HepG2 (cell line): ENCODE measurements around the gene ADGRF5. TPM values are rescaled to one million over a fixed set of nuclear protein-coding genes. Genes with fewer than 3 reads are reported as not detected.

Experiments
- ATF7 ChIP-seq, 2 experiments: fragments of 450-650 bp in 1 of 2; sonication (generic) in 1 of 2; formaldehyde crosslinking in 1 of 2; IDR thresholded peaks; 2 replicates each; pipeline versions ENCODE4 v1.4.0 to v1.6.1; 2016 to 2020; ENCODE audit warnings: antibody characterized with exemption in 1 of 2, mild to moderate bottlenecking in 1 of 2, missing genetic modification reagents in 1 of 2
- E2F1 ChIP-seq: sonication (generic); formaldehyde crosslinking; IDR thresholded peaks from 2 replicates; pipeline ENCODE4 v1.5.0; 2020; ENCODE audit warnings: missing genetic modification reagents
- FOXK1 ChIP-seq: sonication (generic); formaldehyde crosslinking; IDR thresholded peaks from 2 replicates; pipeline ENCODE4 v1.4.0; 2020; ENCODE audit warnings: low read depth, missing genetic modification reagents, borderline replicate concordance
- IKZF1 ChIP-seq: fragments of 450-650 bp; IDR thresholded peaks from 2 replicates; pipeline ENCODE4 v1.7.1; 2016
- IRX3 ChIP-seq: sonication (generic); formaldehyde crosslinking; IDR thresholded peaks from 2 replicates; pipeline ENCODE4 v1.8.1; 2023; ENCODE audit warnings: mild to moderate bottlenecking, low read depth, missing genetic modification reagents, borderline replicate concordance
- NCOR1 ChIP-seq: fragments of 200-600 bp; sonication (generic); IDR thresholded peaks from 2 replicates; pipeline ENCODE4 v1.7.0; 2017; ENCODE audit warnings: antibody characterized with exemption, low read length, borderline replicate concordance
- NR2F2 ChIP-seq: IDR thresholded peaks from 2 replicates; pipeline ENCODE4 v1.6.1; 2012; ENCODE audit warnings: low read depth, inconsistent platforms, borderline replicate concordance
- SMARCC2 ChIP-seq: fragments of 450-650 bp; IDR thresholded peaks from 2 replicates; pipeline ENCODE4 v1.6.1; 2017; ENCODE audit warnings: antibody characterized with exemption, mild to moderate bottlenecking
- SP1 ChIP-seq, 2 experiments: fragments of 450-650 bp in 1 of 2; sonication (generic) in 1 of 2; formaldehyde crosslinking in 1 of 2; IDR thresholded peaks; 2 replicates each; pipeline versions ENCODE4 v1.4.0 to v1.6.1; 2016 to 2020; ENCODE audit warnings: missing genetic modification reagents in 1 of 2
- THAP7 ChIP-seq: sonication (generic); formaldehyde crosslinking; IDR thresholded peaks from 2 replicates; pipeline ENCODE4 v1.8.1; 2023; ENCODE audit warnings: mild to moderate bottlenecking, missing genetic modification reagents
- U2AF2 ChIP-seq: fragments of 200-400 bp; formaldehyde crosslinking; IDR thresholded peaks from 2 replicates; pipeline ENCODE4 v1.6.1; 2017; ENCODE audit warnings: low read depth, mild to moderate bottlenecking, low read length
- ZBTB3 ChIP-seq: sonication (generic); formaldehyde crosslinking; IDR thresholded peaks from 2 replicates; pipeline ENCODE4 v1.4.0; 2020; ENCODE audit warnings: low read depth, mild to moderate bottlenecking, moderate library complexity, missing genetic modification reagents, borderline replicate concordance
- ZNF343 ChIP-seq: sonication (generic); formaldehyde crosslinking; IDR thresholded peaks from 2 replicates; pipeline ENCODE4 v1.4.0; 2020; ENCODE audit warnings: mild to moderate bottlenecking, missing genetic modification reagents
- ZNF354B ChIP-seq: sonication (generic); formaldehyde crosslinking; IDR thresholded peaks from 2 replicates; pipeline ENCODE4 v1.8.0; 2022; ENCODE audit warnings: mild to moderate bottlenecking, missing genetic modification reagents
- ZNF382 ChIP-seq: sonication (generic); formaldehyde crosslinking; IDR thresholded peaks from 2 replicates; pipeline ENCODE4 v1.5.0; 2020; ENCODE audit warnings: missing genetic modification reagents, mild to moderate bottlenecking, borderline replicate concordance
- ZNF501 ChIP-seq: sonication (generic); formaldehyde crosslinking; IDR thresholded peaks from 2 replicates; pipeline ENCODE4 v1.5.1; 2020; ENCODE audit warnings: mild to moderate bottlenecking, moderate library complexity, missing genetic modification reagents
- polyA plus RNA-seq, 8 experiments: library from polyadenylated mRNA; depleted of rRNA in 3 of 8; stranded (reverse) in 7 of 8; unstranded in 1 of 8; fragments of >200 nt; fragmentation: Illumina TruSeq in 4 of 8; extraction: Trizol in 4 of 8; gene quantifications; 2 replicates each; pipeline versions ENCODE4 v1.2.1 to v1.2.3, GENCODE V29; 2011 to 2016; ENCODE audit warnings: low read depth in 4 of 8, missing spikeins in 1 of 8, mixed read lengths in 1 of 8; ENCODE audit not compliant: insufficient read depth in 1 of 8
- total RNA-seq, 5 experiments: library from RNA; depleted of rRNA; stranded (reverse); fragments of >200 nt; fragmentation: Illumina TruSeq; extraction: Trizol; gene quantifications; 2 replicates each; pipeline ENCODE4 v1.2.3, GENCODE V29; 2016; ENCODE audit warnings: low read depth in 1 of 5
- TF ChIP-seq, protein P1 (sequence below): sonication (generic); formaldehyde crosslinking; IDR thresholded peaks from 2 replicates; pipeline ENCODE4 v1.8.1; 2022; ENCODE audit warnings: low read depth, mild to moderate bottlenecking, missing genetic modification reagents
- TF ChIP-seq, protein P2 (sequence below): sonication (generic); formaldehyde crosslinking; IDR thresholded peaks from 2 replicates; pipeline ENCODE4 v1.5.1; 2020; ENCODE audit warnings: mild to moderate bottlenecking, missing genetic modification reagents
- TF ChIP-seq, protein P3 (sequence below): sonication (generic); formaldehyde crosslinking; IDR thresholded peaks from 2 replicates; pipeline ENCODE4 v1.8.0; 2022; ENCODE audit warnings: mild to moderate bottlenecking, missing genetic modification reagents, moderate library complexity

The ADGRF5 gene
- total and polyA plus RNA-seq, 2 of the 13 experiments (the other 11 are each of a cell fraction or from before 2014, with no cell fraction given): not detected

DNA sequence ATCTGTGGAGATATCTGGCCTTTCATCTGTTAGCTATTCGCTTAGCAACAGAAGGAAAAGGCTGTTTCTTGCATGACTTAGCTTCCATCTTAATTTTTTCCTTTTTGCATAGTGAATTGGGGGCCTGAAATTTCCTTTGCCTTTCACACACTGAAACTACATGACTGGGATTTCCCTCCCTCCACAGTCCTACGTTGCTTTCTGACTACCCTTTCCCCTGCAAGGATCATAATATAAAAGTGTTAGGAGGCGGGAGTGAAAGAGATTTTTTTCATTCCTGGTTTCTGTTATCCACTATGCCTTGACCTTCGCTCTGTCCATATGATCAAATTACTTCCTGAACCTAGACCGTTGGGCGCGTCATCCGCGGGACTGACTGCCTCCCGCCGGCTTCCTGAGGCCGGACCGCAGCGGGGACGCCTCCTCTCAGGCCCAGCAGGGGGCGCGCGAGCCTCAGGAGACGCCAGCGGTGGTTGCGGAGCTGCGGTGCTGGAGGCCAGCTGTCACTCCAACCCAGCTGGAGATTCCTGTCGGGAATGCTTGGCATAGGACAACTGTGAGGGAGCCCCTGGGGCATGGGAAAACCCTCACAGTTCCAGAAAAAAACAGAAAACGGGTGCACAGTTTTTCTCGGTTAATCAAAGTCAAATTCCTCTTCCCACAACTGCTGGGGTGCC lies 72.9 kb downstream of the ADGRF5 start (continued):
- no peak for TF ChIP-seq IRX3 (CRISPR knock-in tag)
- TF ChIP-seq, protein P1, sequence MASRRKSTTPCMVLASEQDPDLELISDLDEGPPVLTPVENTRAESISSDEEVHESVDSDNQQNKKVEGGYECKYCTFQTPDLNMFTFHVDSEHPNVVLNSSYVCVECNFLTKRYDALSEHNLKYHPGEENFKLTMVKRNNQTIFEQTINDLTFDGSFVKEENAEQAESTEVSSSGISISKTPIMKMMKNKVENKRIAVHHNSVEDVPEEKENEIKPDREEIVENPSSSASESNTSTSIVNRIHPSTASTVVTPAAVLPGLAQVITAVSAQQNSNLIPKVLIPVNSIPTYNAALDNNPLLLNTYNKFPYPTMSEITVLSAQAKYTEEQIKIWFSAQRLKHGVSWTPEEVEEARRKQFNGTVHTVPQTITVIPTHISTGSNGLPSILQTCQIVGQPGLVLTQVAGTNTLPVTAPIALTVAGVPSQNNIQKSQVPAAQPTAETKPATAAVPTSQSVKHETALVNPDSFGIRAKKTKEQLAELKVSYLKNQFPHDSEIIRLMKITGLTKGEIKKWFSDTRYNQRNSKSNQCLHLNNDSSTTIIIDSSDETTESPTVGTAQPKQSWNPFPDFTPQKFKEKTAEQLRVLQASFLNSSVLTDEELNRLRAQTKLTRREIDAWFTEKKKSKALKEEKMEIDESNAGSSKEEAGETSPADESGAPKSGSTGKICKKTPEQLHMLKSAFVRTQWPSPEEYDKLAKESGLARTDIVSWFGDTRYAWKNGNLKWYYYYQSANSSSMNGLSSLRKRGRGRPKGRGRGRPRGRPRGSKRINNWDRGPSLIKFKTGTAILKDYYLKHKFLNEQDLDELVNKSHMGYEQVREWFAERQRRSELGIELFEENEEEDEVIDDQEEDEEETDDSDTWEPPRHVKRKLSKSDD (CRISPR knock-in tag): no peak
- 0 out of 2 replicates have a peak, but pooled peaks have one; percentile 15 for TF ChIP-seq NR2F2
- no peak for TF ChIP-seq ZNF382
- TF ChIP-seq THAP7: no peak
- no peak for TF ChIP-seq SMARCC2
- no peak for TF ChIP-seq ZBTB3
- no peak for TF ChIP-seq NCOR1
- no peak for TF ChIP-seq E2F1 (CRISPR knock-in tag)
- TF ChIP-seq ZNF354B (CRISPR knock-in tag): no peak
- no peak for TF ChIP-seq SP1 (IDR thresholded peaks at IDR 0.05)
- TF ChIP-seq SP1 (CRISPR knock-in tag; IDR thresholded peaks at IDR 0.05): no peak
- TF ChIP-seq FOXK1 (CRISPR knock-in tag): peak; percentile 71; the same call in 1 of the 2 replicates
- no peak for TF ChIP-seq U2AF2
- TF ChIP-seq ZNF501 (CRISPR knock-in tag): peak; percentile 88
- 0 out of 2 replicates have a peak, but pooled peaks have one; percentile 80 for TF ChIP-seq ZNF343 (CRISPR knock-in tag)
- no peak for TF ChIP-seq IKZF1
- TF ChIP-seq, protein P2, sequence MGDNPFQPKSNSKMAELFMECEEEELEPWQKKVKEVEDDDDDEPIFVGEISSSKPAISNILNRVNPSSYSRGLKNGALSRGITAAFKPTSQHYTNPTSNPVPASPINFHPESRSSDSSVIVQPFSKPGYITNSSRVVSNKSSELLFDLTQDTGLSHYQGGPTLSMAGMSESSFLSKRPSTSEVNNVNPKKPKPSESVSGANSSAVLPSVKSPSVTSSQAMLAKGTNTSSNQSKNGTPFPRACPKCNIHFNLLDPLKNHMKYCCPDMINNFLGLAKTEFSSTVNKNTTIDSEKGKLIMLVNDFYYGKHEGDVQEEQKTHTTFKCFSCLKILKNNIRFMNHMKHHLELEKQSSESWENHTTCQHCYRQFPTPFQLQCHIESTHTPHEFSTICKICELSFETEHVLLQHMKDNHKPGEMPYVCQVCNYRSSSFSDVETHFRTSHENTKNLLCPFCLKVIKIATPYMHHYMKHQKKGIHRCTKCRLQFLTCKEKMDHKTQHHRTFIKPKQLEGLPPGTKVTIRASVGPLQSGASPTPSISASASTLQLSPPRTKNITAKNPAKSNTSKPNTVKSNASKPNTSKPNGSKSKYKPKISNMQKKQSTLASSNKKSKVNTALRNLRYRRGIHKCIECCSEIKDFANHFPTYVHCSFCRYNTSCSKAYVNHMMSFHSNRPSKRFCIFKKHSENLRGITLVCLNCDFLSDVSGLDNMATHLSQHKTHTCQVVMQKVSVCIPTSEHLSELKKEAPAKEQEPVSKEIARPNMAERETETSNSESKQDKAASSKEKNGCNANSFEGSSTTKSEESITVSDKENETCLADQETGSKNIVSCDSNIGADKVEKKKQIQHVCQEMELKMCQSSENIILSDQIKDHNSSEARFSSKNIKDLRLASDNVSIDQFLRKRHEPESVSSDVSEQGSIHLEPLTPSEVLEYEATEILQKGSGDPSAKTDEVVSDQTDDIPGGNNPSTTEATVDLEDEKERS (CRISPR knock-in tag): 0 out of 2 replicates have a peak, but pooled peaks have one; percentile 50
- TF ChIP-seq, protein P3, sequence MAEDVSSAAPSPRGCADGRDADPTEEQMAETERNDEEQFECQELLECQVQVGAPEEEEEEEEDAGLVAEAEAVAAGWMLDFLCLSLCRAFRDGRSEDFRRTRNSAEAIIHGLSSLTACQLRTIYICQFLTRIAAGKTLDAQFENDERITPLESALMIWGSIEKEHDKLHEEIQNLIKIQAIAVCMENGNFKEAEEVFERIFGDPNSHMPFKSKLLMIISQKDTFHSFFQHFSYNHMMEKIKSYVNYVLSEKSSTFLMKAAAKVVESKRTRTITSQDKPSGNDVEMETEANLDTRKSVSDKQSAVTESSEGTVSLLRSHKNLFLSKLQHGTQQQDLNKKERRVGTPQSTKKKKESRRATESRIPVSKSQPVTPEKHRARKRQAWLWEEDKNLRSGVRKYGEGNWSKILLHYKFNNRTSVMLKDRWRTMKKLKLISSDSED: no peak
- no peak for TF ChIP-seq ATF7 (IDR thresholded peaks at IDR 0.05)
- TF ChIP-seq ATF7 (CRISPR knock-in tag; IDR thresholded peaks at IDR 0.05): peak; percentile 84
